Measurements from ENCODE around the gene DUOXA2.

GRCh38 chr15:45105586-45105985, 8.5 kb upstream of the DUOXA2 start:
- TF ChIP-seq POLR2A (IDR thresholded peaks at IDR 0.05) (no peak), CTCF (IDR thresholded peaks at IDR 0.05) (no peak)

All from testis (tissue), 2 donors.